Measurements from ENCODE around the gene MAP1LC3B2. TPM values are rescaled to one million over a fixed set of nuclear protein-coding genes. Genes with fewer than 3 reads are reported as not detected.

The MAP1LC3B2 gene
- total RNA-seq, 1 experiment from 2014 or later = 0.97 TPM

DNA sequence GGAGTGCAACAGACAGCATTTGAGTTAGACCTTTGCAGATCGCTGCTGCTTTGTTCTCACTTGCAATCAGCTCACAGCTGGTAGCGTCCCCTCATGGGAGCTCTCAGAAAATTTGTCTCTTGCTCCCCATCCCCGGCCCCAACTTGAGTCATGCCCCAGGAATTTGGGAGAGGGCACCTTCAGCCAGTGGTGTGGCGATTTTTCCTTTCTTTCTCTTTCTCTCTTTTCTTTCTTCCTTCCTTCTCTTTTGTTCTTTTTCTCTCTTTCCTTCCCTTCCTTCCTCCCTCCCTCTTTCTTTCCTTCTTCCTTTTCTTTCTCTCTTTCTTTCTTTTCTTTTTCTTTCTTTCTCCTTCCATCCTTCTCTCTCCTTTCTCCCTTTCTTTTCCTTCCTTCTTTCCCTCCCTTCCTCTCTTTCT is 34.2 kb upstream of the MAP1LC3B2 start:
- Mint-ChIP-seq H3K4me3 (ENCODE audit: low read depth, unreplicated experiment) (peak overlapping the region; percentile 13), H3K27me3 (ENCODE audit: unreplicated experiment) (peaks cover 32% of the 10 kb centered on the region), H3K36me3 (ENCODE audit: insufficient read depth, unreplicated experiment) (no peaks in the 10 kb centered on the region), H3K4me1 (ENCODE audit: low read depth, unreplicated experiment) (peaks cover 29% of the 10 kb centered on the region), H3K9me3 (ENCODE audit: low read depth, unreplicated experiment) (peaks cover 3% of the 10 kb centered on the region), H3K27ac (ENCODE audit: unreplicated experiment) (no peak overlapping the region)
- intact Hi-C loops (cut with micrococcal nuclease; ENCODE audit: unreplicated experiment) = no loop called here
- TF ChIP-seq, protein P1, sequence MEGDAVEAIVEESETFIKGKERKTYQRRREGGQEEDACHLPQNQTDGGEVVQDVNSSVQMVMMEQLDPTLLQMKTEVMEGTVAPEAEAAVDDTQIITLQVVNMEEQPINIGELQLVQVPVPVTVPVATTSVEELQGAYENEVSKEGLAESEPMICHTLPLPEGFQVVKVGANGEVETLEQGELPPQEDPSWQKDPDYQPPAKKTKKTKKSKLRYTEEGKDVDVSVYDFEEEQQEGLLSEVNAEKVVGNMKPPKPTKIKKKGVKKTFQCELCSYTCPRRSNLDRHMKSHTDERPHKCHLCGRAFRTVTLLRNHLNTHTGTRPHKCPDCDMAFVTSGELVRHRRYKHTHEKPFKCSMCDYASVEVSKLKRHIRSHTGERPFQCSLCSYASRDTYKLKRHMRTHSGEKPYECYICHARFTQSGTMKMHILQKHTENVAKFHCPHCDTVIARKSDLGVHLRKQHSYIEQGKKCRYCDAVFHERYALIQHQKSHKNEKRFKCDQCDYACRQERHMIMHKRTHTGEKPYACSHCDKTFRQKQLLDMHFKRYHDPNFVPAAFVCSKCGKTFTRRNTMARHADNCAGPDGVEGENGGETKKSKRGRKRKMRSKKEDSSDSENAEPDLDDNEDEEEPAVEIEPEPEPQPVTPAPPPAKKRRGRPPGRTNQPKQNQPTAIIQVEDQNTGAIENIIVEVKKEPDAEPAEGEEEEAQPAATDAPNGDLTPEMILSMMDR (IDR thresholded peaks at IDR 0.05; ENCODE audit: unreplicated experiment) = no peak
- DNase-seq = no peak
- CTCF ChIA-PET = no interaction called here
- BruUV-seq (replicated peaks) = no TSS peak

GRCh38 chr12:116525418-116526001 is 33.7 kb upstream of the MAP1LC3B2 start:
- BruUV-seq (replicated peaks) = no TSS peak
- intact Hi-C loops (cut with micrococcal nuclease; ENCODE audit: unreplicated experiment) = no loop called here
- Mint-ChIP-seq H3K9me3 (ENCODE audit: low read depth, unreplicated experiment) (peaks cover 3% of the 10 kb centered on the region), H3K36me3 (ENCODE audit: insufficient read depth, unreplicated experiment) (no peaks in the 10 kb centered on the region), H3K27me3 (ENCODE audit: unreplicated experiment) (peaks cover 27% of the 10 kb centered on the region), H3K4me3 (ENCODE audit: low read depth, unreplicated experiment) (peak overlapping the region; percentile 13), H3K27ac (ENCODE audit: unreplicated experiment) (no peak overlapping the region), H3K4me1 (ENCODE audit: low read depth, unreplicated experiment) (peaks cover 29% of the 10 kb centered on the region)
- CTCF ChIA-PET = no interaction called here
- peak; percentile 55 for DNase-seq
- TF ChIP-seq, protein P1 (IDR thresholded peaks at IDR 0.05; ENCODE audit: unreplicated experiment) = no peak

DNA sequence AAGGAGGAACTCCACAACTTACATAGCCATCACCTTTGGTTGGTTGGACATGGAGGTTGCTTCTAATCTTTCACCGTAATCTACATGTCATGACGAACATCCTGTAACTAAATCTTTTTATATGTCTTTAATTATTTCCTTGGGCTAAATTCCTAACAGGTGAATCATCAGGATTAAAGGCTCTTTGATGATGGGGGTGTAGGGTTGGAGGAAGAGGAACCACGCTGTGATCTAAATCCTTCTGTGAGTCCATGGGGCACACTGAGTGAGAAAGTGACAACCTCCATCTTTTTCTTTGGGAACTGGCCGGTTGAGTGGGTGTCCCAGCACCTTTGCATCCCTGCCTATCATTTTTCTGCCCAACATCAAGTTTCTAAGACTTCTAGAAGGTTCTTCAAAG is 31.1 kb upstream of the MAP1LC3B2 start:
- no peak overlapping the region for H3K4me3 Mint-ChIP-seq (ENCODE audit: low read depth, unreplicated experiment)
- peaks cover 15% of the 10 kb centered on the region for H3K27me3 Mint-ChIP-seq (ENCODE audit: unreplicated experiment)
- H3K9me3 Mint-ChIP-seq (ENCODE audit: low read depth, unreplicated experiment) = peaks cover 3% of the 10 kb centered on the region
- CTCF ChIA-PET = interaction anchor here (0.9 kb wide), 1 partner anchor 16 kb away, joined by 3 read pairs; no protein-coding TSS in a partner anchor
- TF ChIP-seq, protein P1 (IDR thresholded peaks at IDR 0.05; ENCODE audit: unreplicated experiment) = no peak
- peak overlapping the region; percentile 5 for H3K27ac Mint-ChIP-seq (ENCODE audit: unreplicated experiment)
- H3K36me3 Mint-ChIP-seq (ENCODE audit: insufficient read depth, unreplicated experiment) = peaks cover under 1% of the 10 kb centered on the region
- intact Hi-C loops (cut with micrococcal nuclease; ENCODE audit: unreplicated experiment) = no loop called here
- peaks cover 29% of the 10 kb centered on the region for H3K4me1 Mint-ChIP-seq (ENCODE audit: low read depth, unreplicated experiment)
- no TSS peak for BruUV-seq (replicated peaks)
- DNase-seq = no peak

DNA sequence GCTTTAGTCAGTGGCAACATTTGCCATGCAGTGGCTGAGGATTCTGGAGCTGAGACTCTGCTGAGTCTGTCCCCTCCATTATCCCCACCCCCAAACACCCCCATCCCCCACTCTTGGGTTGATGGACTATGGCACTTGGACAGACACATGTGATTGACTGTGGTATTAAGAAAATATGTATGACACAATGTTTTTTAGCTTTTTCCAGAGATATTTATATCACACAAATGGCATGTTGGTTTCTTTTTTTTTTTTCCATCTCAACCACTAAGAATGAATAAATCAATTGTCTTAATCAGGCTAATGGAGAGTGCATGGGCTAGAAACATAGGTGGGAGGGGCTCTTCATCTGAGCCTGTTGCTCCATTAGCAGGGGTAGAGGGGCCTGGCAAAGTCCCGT is 30.7 kb upstream of the MAP1LC3B2 start:
- DNase-seq = no peak
- peaks cover 5% of the 10 kb centered on the region for H3K36me3 Mint-ChIP-seq (ENCODE audit: insufficient read depth, unreplicated experiment)
- H3K27me3 Mint-ChIP-seq (ENCODE audit: unreplicated experiment) = peaks cover 15% of the 10 kb centered on the region
- no TSS peak for BruUV-seq (replicated peaks)
- TF ChIP-seq, protein P1 (IDR thresholded peaks at IDR 0.05; ENCODE audit: unreplicated experiment) = no peak
- peaks cover 29% of the 10 kb centered on the region for H3K4me1 Mint-ChIP-seq (ENCODE audit: low read depth, unreplicated experiment)
- intact Hi-C loops (cut with micrococcal nuclease; ENCODE audit: unreplicated experiment) = no loop called here
- H3K27ac Mint-ChIP-seq (ENCODE audit: unreplicated experiment) = no peak overlapping the region
- H3K9me3 Mint-ChIP-seq (ENCODE audit: low read depth, unreplicated experiment) = peaks cover 3% of the 10 kb centered on the region
- no peak overlapping the region for H3K4me3 Mint-ChIP-seq (ENCODE audit: low read depth, unreplicated experiment)
- CTCF ChIA-PET = interaction anchor here (0.5 to 0.9 kb wide), 2 partner anchors 16 to 385 kb away, joined by 3 read pairs; no protein-coding TSS in a partner anchor
